SK-MEL-5 (cell line): Measurements from ENCODE around the gene ADAMTSL5. TPM values are rescaled to one million over a fixed set of nuclear protein-coding genes. Genes with fewer than 3 reads are reported as not detected.

Source experiments
- DNase-seq: peaks from one replicate; pipeline ENCODE4 v3.0.0-alpha.2; 2016; ENCODE audit warnings: low read depth, low spot score
- in situ Hi-C: cut with HindIII; loops from 2 replicates; pipeline ENCODE4 v1.10.0; 2016; ENCODE audit warnings: low sequenced_read_pairs, high pct_unique_total_duplicates, low pct_unique_long_range_greater_than_20kb
- total RNA-seq: library from RNA; depleted of rRNA; stranded (reverse); fragments of >200 nt; shearing (Covaris generic); gene quantifications from 2 replicates; pipeline ENCODE4 v1.2.3, GENCODE V29; 2014; rRNA removed

The ADAMTSL5 gene
- total RNA-seq, 1 experiment from 2014 or later = 2.8 TPM

GRCh38 chr19:1466461-1467214, 46.2 kb downstream of the ADAMTSL5 start:
- no peak for DNase-seq
- in situ Hi-C loops = no loop called here

- in situ Hi-C loops = no loop called here
- no peak for DNase-seq
Observed at GRCh38 chr19:1466018-1466460, 46.8 kb downstream of the ADAMTSL5 start.

- DNase-seq = no peak
- in situ Hi-C loops = no loop called here
Observed at GRCh38 chr19:1465191-1466016, 47.4 kb downstream of the ADAMTSL5 start.

GRCh38 chr19:1461862-1462261, 51.0 kb downstream of the ADAMTSL5 start:
- no peak for DNase-seq
- in situ Hi-C loops = no loop called here

GRCh38 chr19:1460033-1460995, 52.5 kb downstream of the ADAMTSL5 start:
- in situ Hi-C loops = no loop called here
- DNase-seq = no peak

GRCh38 chr19:1459479-1459878, 53.3 kb downstream of the ADAMTSL5 start:
- DNase-seq = no peak
- in situ Hi-C loops = no loop called here

- in situ Hi-C loops = no loop called here
- DNase-seq = no peak
Observed at GRCh38 chr19:1457892-1458291, 54.9 kb downstream of the ADAMTSL5 start.

GRCh38 chr19:1457031-1457739, 55.6 kb downstream of the ADAMTSL5 start:
- no peak for DNase-seq
- in situ Hi-C loops = no loop called here

- in situ Hi-C loops = no loop called here
- no peak for DNase-seq
Observed at GRCh38 chr19:1456121-1456900, 56.5 kb downstream of the ADAMTSL5 start.

- DNase-seq = peak; percentile 79
- in situ Hi-C loops = no loop called here
Observed at GRCh38 chr19:1455336-1456120, 57.3 kb downstream of the ADAMTSL5 start.

Other genes starting within 250 kb of the ADAMTSL5 start
- gene CIRBP, start 243.7 kb downstream of the ADAMTSL5 start, total RNA-seq = 93.9 and 95.0 TPM in 2 replicates
- 81.1 and 89.7 TPM in 2 replicates for gene FAM174C, start 237.5 kb downstream of the ADAMTSL5 start, total RNA-seq
- 0.37 and 1.5 TPM in 2 replicates for gene EFNA2, start 227.1 kb downstream of the ADAMTSL5 start, total RNA-seq
- gene NDUFS7, start 129.1 kb downstream of the ADAMTSL5 start, total RNA-seq = 44.2 and 59.3 TPM in 2 replicates
- 16.4 and 21.6 TPM in 2 replicates for gene GAMT, start 111.5 kb downstream of the ADAMTSL5 start, total RNA-seq
- 65.5 and 71.7 TPM in 2 replicates for gene DAZAP1, start 105.4 kb downstream of the ADAMTSL5 start, total RNA-seq
- gene RPS15, start 74.6 kb downstream of the ADAMTSL5 start, total RNA-seq = 1,300 and 1,363 TPM in 2 replicates
- gene APC2, start 62.9 kb downstream of the ADAMTSL5 start, total RNA-seq = 1.8 and 2.0 TPM in 2 replicates
- gene C19orf25, start 33.8 kb downstream of the ADAMTSL5 start, total RNA-seq = 18.6 and 20.0 TPM in 2 replicates
- 1.9 TPM in 2 replicates for gene PCSK4, start 22.7 kb downstream of the ADAMTSL5 start, total RNA-seq
- gene REEP6, start 21.8 kb downstream of the ADAMTSL5 start, total RNA-seq = 3.2 and 4.5 TPM in 2 replicates
- gene PLK5, start 11.1 kb upstream of the ADAMTSL5 start, total RNA-seq = not detected in 2 replicates
- gene MEX3D, start 55.3 kb upstream of the ADAMTSL5 start, total RNA-seq = 7.9 and 11.6 TPM in 2 replicates
- 76.4 and 84.2 TPM in 2 replicates for gene MBD3, start 79.8 kb upstream of the ADAMTSL5 start, total RNA-seq
- 150 and 162 TPM in 2 replicates for gene UQCR11, start 92.4 kb upstream of the ADAMTSL5 start, total RNA-seq
- gene TCF3, start 139.6 kb upstream of the ADAMTSL5 start, total RNA-seq = 21.4 and 23.2 TPM in 2 replicates
- gene ONECUT3, start 240.5 kb upstream of the ADAMTSL5 start, total RNA-seq = not detected in 2 replicates